Activated B cell treated with CpG ODN at 0.5 μM for 24 hours (primary cell): ENCODE measurements around the gene EHBP1L1. TPM values are rescaled to one million over a fixed set of nuclear protein-coding genes. Genes with fewer than 3 reads are reported as not detected.

ENCODE experiments used
- ATAC-seq: fragments of 200-7000 bp; cut with Tn5 transposase; one replicate; pipeline ENCODE4 v1.10.0; 2021; ENCODE audit warnings: low read depth, mild to moderate bottlenecking, moderate library complexity
- CTCF ChIA-PET: fragments of 350-600 bp; sonication (Branson Sonifier 250); formaldehyde crosslinking; loops from one replicate; lab custom pipeline; 2021; ENCODE audit warnings: antibody characterized with exemption; lab: Charles Lee
- POLR2A ChIA-PET: fragments of 350-600 bp; sonication (Branson Sonifier 250); formaldehyde crosslinking; loops from one replicate; lab custom pipeline; 2021; ENCODE audit warnings: antibody characterized with exemption; lab: Charles Lee
- DNase-seq: peaks from one replicate; pipeline ENCODE4 v3.0.0; 2022
- H3K27ac Mint-ChIP-seq: one replicate; pipeline ENCODE4 v1.8.0; 2020; ENCODE audit warnings: mixed read lengths
- H3K27me3 Mint-ChIP-seq: one replicate; pipeline ENCODE4 v1.8.0; 2021; ENCODE audit warnings: mixed read lengths
- H3K36me3 Mint-ChIP-seq: one replicate; pipeline ENCODE4 v1.8.0; 2021; ENCODE audit warnings: low read depth, mixed read lengths
- H3K4me1 Mint-ChIP-seq: one replicate; pipeline ENCODE4 v1.8.0; 2021; ENCODE audit warnings: mixed read lengths
- H3K4me3 Mint-ChIP-seq: one replicate; pipeline ENCODE4 v1.8.0; 2020; ENCODE audit warnings: mild to moderate bottlenecking, mixed read lengths
- H3K9me3 Mint-ChIP-seq: one replicate; pipeline ENCODE4 v1.8.0; 2020; ENCODE audit warnings: mixed read lengths
- intact Hi-C: fragments of 100-400 bp; cut with micrococcal nuclease; formaldehyde crosslinking; loops from one replicate; pipeline ENCODE4 v1.15.1; 2024
- total RNA-seq: library from RNA; stranded (reverse); gene quantifications from 2 replicates; pipeline ENCODE4 v1.2.3, GENCODE V29; 2022
- TF ChIP-seq, protein P1 (sequence below): fragments of 200-600 bp; IDR thresholded peaks from one replicate; pipeline ENCODE4 v1.8.0; 2022; ENCODE audit warnings: antibody characterized with exemption, mild to moderate bottlenecking

EHBP1L1 gene
- total RNA-seq = 143 and 163 TPM in 2 replicates

DNA sequence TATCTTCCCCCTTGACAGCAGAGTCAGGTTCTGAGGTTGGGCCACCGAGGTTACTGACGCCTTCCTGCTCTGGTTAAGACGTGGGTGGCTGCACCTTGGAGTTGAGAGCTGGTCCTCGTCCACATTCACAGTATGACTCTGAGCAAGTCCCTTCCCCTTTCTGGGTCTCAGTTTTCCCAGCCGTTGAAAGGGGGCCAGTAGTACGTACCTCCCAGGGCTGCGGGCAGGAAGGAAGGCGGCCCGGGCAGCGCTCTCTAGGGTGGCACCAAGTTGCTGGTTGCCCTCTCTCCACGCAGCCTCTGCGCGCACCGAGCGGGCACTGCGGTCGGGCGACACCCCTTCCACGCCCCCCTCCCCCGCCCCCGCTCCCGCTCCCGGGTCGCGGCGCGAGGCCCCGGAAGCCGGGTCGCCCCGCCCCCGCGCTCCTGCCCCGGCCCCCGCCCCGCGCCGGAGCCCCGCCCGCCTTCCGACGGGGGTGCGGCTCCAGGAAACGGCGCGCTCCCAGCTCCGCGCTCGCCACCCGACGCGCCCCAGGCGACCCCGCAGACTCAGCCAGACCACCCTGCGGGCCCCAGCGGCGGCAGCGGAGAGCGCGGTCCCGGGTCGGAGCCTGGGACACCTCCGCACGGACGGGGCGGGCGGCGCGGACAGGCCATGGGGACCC is at the start of gene EHBP1L1:
EHBP1L1 (plus strand) TSS at position 486 of the 664 bp plus-strand sequence. CDS start 250 bp downstream, outside the sequence.
- Mint-ChIP-seq H3K4me3 (peak within 1 kb of the TSS; percentile 91), H3K9me3 (no peaks in the 10 kb centered on the region), H3K36me3 (peaks cover 32% of the 10 kb centered on the region), H3K27ac (peak within 1 kb of the TSS; percentile 93), H3K4me1 (peaks cover 64% of the 10 kb centered on the region), H3K27me3 (no peaks in the 10 kb centered on the region)
- intact Hi-C loops = loop anchor here (2.0 kb wide), 1 partner anchor 135 kb away; no protein-coding TSS in a partner anchor
- POLR2A ChIA-PET = interaction anchor here (0.5 to 4.4 kb wide), 19 partner anchors 15 to 804 kb away, joined by 3 to 239 read pairs (median 4); partner anchors contain the start of genes KCNK7, MALAT1, MAP3K11 and PCNX3
- CTCF ChIA-PET = interaction anchor here (0.7 to 3.6 kb wide), 7 partner anchors 11 to 39 kb away, joined by 3 to 45 read pairs (median 4); no protein-coding TSS in a partner anchor
- peak; percentile 22 for ATAC-seq
- DNase-seq = peak; percentile 76
- TF ChIP-seq, protein P1, sequence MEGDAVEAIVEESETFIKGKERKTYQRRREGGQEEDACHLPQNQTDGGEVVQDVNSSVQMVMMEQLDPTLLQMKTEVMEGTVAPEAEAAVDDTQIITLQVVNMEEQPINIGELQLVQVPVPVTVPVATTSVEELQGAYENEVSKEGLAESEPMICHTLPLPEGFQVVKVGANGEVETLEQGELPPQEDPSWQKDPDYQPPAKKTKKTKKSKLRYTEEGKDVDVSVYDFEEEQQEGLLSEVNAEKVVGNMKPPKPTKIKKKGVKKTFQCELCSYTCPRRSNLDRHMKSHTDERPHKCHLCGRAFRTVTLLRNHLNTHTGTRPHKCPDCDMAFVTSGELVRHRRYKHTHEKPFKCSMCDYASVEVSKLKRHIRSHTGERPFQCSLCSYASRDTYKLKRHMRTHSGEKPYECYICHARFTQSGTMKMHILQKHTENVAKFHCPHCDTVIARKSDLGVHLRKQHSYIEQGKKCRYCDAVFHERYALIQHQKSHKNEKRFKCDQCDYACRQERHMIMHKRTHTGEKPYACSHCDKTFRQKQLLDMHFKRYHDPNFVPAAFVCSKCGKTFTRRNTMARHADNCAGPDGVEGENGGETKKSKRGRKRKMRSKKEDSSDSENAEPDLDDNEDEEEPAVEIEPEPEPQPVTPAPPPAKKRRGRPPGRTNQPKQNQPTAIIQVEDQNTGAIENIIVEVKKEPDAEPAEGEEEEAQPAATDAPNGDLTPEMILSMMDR = no peak

DNA sequence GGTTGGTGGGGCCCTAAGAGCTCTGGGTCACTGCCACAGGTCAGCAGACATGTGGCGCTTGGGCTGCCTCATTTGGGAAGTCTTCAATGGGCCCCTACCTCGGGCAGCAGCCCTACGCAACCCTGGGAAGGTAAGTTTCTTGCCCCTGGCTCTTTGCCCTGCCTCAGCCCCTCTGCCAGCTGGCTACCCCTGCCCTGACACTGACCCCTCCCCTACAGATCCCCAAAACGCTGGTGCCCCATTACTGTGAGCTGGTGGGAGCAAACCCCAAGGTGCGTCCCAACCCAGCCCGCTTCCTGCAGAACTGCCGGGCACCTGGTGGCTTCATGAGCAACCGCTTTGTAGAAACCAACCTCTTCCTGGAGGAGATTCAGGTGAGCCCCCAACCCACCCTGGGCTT is 49.1 kb upstream of the EHBP1L1 start:
- Mint-ChIP-seq H3K9me3 (no peaks in the 10 kb centered on the region), H3K4me1 (peaks cover 44% of the 10 kb centered on the region), H3K4me3 (peak overlapping the region; percentile 28), H3K27ac (no peak overlapping the region), H3K27me3 (no peaks in the 10 kb centered on the region), H3K36me3 (peaks cover 43% of the 10 kb centered on the region)
- DNase-seq = no peak
- POLR2A ChIA-PET = interaction anchor here (0.6 to 4.5 kb wide), 5 partner anchors 11 to 360 kb away, joined by 3 to 37 read pairs (median 10); partner anchors contain the start of genes MALAT1 and PCNX3
- no peak for ATAC-seq
- TF ChIP-seq, protein P1 = no peak
- intact Hi-C loops = no loop called here
- CTCF ChIA-PET = interaction anchor here (3.6 kb wide), 1 partner anchor 14 kb away, joined by 12 read pairs; no protein-coding TSS in a partner anchor

DNA sequence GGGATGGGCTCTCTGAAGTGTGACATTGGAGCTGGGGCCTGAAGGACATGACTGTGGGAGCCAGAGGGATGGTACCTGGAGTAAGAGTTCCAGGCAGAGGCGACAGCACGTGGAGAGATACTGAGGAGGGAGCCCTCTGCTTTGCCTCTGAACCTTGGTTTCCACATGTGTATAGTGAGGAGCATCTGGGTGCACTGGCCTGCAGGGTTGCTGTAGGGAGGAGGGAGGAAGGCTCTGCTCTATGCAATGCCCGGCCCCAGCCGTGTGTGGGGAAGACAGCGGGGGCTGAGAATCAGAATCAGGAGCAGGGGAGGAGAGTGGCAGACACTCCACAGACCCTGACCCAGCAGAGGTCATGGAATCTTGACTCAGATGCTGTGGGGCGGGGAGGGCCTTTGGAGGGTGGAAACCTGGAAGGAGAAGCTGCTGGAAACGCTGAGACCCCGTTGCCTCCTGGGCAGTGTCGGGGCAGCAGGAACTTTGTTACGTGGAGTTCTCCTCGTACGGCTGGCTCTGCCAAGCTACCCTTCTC is 47.0 kb upstream of the EHBP1L1 start:
- Mint-ChIP-seq H3K27me3 (no peaks in the 10 kb centered on the region), H3K27ac (no peak overlapping the region), H3K36me3 (peaks cover 60% of the 10 kb centered on the region), H3K4me3 (no peak overlapping the region), H3K4me1 (peaks cover 25% of the 10 kb centered on the region), H3K9me3 (no peaks in the 10 kb centered on the region)
- ATAC-seq = no peak
- DNase-seq = no peak
- POLR2A ChIA-PET = interaction anchor here (0.7 kb wide), 1 partner anchor 18 kb away, joined by 4 read pairs; no protein-coding TSS in a partner anchor
- intact Hi-C loops = no loop called here
- TF ChIP-seq, protein P1 = no peak
- CTCF ChIA-PET = no interaction called here

DNA sequence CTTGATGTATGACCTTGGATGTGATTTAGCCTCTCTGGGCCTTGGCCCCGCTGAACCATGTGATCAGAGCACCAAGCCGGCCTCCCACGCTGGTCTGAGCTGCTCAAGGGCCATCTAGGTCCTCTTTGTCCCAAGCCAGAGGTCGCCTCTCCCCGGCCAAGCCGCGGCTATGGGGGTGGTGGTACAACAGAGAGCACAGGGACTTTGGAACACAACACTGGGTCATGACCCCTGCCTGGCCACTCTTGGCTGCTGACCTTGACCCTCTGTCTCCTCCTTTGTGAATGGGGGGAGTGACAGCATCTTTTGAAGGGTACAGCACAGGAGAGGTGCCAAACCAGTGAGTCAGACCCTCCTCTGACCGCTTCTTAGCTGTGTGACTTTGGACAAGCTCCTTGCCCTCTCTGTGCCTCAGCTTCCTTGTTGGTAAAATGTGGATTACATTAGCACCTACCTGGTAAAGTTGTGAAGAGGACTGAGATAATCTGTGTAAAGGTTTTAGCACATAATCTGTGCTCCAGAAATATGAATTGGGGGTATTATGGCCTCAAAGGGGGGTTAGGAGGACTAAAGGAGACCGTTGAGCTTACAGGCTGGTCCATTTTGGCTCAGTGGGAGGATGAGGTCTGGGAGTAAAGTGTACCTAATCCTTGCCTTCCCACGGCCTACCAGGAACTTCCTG is 46.2 kb upstream of the EHBP1L1 start:
- no peak for DNase-seq
- CTCF ChIA-PET = no interaction called here
- Mint-ChIP-seq H3K4me1 (peaks cover 18% of the 10 kb centered on the region), H3K4me3 (no peak overlapping the region), H3K36me3 (peaks cover 65% of the 10 kb centered on the region), H3K27me3 (no peaks in the 10 kb centered on the region), H3K27ac (no peak overlapping the region), H3K9me3 (no peaks in the 10 kb centered on the region)
- intact Hi-C loops = no loop called here
- TF ChIP-seq, protein P1 = no peak
- ATAC-seq = no peak
- POLR2A ChIA-PET = interaction anchor here (1.2 kb wide), 1 partner anchor 30 kb away, joined by 4 read pairs; the partner anchor contains the start of gene MALAT1
